NOMO-1 treated with DMSO at 0.1 percent for 48 hours (cell line): ENCODE measurements around the gene FRS2.

Experiments
- DNase-seq: peaks from one replicate; lab custom pipeline; 2025; ENCODE audit not compliant: unreplicated experiment; lab: John Stamatoyannopoulos, UW

FRS2 gene

DNA sequence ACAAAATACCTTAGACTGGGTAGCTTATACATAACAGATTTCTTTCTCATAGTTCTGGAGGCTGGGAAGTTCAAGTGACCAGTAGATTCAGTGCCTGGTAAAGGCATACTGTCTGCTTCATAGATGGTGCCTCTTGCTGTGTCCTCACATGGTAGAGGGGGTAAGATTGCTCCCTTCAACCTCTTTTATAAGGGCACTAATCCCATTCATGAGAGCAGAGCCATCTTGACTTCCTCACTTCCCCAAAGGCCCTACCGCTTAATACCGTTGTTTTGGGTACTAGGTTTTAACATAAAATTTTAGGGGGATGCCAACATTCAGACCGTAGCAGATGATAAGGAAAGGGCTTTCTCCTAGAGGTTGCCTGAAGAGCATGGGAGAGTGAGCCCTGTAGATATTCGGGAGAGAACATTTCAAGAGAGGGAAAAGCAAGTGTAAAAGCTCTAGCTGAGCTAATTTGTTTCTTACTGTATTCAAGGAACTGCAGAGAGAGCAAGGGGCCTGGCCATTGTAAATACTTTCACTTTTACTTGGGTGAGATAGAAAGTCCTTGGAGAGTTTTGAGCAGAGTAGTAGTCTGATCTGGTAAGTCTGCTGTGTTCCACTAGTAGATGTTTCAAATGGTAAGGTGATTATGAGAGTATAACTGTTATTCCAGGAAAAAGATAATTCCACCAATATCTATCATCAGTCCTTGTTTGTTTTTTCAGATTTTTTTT lies 27.3 kb downstream of the FRS2 start:
- peak; percentile 36 for DNase-seq

- no peak for DNase-seq
Measured at GRCh38 chr12:69500631-69501030, 30.4 kb downstream of the FRS2 start.

DNA sequence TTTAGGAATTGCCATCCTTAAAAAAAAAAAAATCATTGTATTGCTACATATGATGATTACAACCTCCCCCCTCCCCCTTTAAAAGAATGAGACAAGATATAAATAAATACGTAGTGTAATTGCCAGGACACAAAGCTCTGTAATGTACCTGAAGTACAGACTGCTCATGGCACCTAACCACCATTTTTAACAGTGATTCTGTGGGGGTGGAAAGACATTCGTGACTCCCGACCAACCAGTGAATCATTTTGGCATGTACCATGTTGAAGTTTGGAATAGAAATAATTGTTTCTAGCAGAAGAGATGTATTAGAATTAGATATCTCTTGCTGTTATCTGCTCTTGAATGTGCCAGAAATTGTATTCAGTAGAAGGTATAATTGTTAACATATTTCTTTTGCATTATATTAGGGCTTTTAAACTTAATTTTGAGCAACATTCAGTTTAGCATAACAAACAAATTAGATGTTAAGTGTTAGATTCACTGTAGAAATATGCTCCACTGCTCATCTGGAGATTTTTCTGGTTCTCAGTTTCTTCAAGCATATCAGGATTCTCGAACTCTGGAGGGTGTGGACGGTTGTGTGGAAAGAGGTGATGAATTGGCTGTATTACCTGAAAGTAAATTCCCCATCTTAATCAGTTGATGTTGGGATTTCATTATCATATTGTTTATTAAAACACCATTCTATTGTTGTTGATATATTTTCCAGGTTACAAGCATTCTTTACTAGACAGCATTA lies 31.1 kb downstream of the FRS2 start:
- no peak for DNase-seq

GRCh38 chr12:69502345-69503081 lies 32.3 kb downstream of the FRS2 start:
- DNase-seq, result no peak

DNA sequence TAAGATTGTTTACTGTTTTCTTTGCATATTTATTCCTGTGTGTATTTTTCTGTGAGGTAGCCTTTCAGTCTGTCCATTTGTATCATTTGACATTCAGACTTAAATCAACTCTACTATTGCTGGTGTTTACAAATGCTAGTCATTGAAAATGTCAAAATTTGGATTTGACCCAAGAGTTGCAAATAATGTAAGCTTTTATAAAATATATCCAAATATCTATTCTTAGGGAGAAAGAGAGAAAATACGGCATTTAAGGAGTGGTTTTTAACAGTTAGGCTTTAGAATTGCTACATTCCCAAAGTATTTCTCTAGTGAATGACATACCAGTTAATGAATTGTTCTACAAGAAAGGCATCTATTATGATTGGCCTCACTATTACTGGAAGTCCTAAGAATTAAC lies 37.9 kb downstream of the FRS2 start:
- DNase-seq, result no peak

- DNase-seq, result no peak
Measured at GRCh38 chr12:69508621-69509020, 38.4 kb downstream of the FRS2 start.

DNA sequence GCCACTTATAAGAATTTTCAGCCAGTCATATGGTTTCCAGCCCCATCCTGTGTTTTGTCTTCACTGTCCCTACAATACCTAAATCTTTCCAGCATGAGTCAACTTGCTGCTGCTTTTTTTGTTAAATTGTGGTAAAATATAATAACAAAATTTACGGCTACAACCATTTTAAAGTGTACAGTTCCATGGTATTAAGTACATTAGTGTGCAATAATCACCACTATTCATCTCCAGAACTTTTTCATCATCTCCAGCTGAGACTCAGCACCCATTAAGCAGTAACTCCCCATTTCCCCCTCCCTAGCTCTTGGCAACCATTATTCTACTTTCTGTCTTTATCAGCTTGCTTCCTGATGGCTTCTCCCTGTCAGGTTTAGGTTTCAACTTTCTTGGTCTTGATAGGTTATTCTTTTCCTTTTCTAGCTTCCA lies 39.1 kb downstream of the FRS2 start:
- DNase-seq, result no peak

DNA sequence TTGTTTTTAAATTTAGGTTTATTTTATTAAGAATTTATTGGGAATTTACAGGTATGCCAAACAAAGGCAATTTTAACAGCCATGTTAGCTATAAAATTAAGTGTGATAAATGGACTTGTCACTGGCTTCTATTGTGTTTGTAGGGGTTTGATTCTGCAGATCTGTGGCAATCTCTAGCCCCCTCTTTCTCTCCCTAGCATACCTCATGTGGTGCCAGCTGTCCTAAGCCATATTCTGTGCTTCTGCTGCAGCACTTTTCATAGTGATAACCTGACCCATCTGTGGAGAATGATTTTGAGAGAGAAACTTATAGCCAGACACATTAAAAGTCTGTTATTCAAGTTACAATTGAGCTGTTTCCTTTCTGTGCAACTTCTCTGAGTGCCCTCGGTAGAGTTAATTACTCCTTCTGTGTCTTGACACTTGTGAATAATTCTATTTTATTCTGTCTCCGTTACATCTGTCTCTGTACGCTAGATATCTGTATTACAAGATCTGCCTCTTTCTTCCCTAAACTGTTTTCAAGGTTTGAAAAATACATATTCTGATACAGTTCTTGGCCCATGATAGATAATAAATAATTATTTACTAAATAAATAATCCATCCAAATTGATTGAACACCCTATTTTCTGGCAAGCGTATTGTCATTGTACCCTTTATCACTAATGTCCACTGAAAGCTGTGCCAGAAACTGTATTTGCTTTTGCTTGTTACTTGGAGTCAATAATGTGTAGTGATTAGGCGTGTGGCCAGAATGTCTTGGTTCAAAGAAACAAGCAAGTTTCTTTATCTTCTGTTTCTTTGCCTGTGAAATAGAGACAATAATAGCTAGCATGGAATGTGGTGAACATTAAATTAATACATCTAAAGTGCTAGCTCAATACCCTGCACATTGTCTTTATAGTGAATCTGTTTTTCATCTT lies 40.0 kb downstream of the FRS2 start:
- no peak for DNase-seq

DNA sequence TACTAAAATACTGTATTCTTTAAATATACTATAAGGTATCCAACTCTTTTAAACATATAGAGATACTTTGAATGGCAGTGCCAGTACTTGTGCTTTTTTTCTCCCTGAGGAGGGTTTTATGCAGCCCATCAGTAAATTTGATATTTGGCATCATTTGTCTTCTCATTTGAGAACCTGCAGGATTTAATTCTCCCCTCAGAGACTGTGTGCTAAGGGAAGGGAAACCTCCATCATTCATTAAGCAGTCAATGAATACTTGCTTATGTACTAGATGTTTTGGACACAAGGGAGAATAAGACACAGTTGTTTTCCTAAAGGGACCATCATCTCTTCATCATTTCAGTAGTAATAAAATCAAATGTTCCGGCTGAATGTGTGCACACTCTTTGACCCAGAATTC lies 40.8 kb downstream of the FRS2 start:
- no peak for DNase-seq

DNA sequence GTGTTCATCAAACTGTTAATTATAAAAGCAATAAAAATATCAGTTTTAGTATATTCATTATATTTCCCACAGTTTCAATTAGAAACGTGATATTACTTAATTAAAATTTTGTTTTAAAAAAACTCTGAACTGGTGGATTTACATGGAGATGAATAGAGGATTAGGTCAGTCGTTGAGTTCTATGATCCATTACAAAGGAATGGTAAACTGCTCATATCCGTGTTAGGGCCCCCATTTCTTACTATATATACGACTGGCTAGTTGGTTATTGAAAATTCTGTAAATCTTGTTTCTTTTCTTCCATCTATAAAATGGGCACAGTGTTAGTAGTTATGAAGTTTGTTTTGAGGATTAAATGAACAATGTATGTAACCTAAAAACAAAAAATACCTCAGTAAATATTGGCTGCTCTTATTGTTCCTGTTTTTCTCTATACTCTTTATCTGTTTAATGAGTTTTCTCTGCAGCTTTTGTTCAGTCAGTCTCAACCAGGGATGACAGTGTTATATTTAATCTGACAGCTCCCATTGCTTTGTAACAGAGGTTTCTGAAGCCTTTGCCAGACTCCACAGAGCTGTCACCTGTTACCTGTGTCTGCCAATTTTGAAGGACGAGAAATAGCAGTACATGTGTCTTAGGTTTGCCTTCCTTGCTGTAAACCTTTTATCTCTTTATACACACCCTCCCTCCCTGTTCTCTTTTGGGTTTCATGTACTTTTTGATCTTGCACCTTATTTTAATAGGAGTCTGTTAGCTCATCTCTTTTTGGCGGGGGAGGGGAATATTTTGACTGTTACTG lies 41.5 kb downstream of the FRS2 start:
- DNase-seq, result no peak

DNA sequence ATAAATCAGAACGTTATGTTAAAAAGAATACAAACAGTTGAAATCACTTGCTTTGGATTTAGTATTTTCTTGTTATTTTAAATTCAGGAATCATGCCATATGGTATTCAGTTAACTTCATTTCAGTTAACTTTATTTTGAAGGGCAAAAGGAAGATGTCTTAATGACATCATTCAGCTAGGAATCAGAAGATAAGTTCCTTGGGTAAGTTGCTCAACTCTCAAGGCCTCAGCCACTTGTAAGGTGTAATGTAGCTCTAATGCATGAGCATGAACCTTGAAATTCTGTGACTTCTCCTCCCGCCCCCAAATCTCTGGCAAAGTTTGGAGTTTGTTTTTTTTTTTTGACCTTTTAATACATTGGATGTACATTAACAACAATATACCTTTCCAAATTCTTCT lies 42.6 kb downstream of the FRS2 start:
- no peak for DNase-seq

- no peak for DNase-seq
Measured at GRCh38 chr12:69513297-69513696, 43.1 kb downstream of the FRS2 start.

DNA sequence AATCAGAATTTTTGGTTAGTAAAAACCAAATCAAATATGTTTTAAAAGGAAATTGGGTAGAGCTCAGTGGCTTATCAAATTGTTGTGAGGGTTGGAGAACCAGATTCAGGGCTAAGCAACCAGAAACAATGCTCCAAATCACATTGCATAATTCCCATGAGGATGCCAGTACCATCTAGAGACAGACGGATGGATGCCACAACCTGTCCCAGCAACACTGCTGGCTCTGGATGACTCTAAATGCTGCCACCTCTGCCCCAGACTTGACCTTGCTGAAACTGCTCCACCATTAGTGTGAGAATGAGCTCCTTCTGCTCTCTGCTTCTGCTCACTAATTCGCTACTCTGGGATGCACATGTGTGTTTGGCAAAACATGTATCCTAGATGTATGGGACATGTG lies 43.9 kb downstream of the FRS2 start:
- no peak for DNase-seq

GRCh38 chr12:69514845-69515244 lies 44.7 kb downstream of the FRS2 start:
- no peak for DNase-seq

- DNase-seq, result no peak
Measured at GRCh38 chr12:69515394-69515930, 45.3 kb downstream of the FRS2 start.

GRCh38 chr12:69516950-69517349 lies 46.8 kb downstream of the FRS2 start:
- no peak for DNase-seq

DNA sequence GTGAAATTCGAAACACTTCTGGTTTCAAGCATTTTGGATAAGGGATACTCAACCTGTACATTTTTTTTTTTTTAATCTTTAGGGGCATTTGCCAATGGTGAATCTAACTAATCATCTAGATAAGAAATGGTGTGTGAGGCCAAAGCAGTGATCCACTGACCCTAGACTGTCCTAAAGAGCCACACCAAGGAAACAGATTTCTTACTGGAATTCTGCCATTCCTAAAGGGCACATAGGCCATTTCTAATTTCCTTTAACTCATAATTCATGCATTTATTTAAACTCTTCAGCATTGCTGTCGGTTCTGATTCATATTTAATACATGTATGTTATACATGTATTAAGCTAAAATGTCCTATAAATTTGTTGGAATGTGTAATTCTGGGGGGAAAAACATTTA lies 47.2 kb downstream of the FRS2 start:
- no peak for DNase-seq

DNA sequence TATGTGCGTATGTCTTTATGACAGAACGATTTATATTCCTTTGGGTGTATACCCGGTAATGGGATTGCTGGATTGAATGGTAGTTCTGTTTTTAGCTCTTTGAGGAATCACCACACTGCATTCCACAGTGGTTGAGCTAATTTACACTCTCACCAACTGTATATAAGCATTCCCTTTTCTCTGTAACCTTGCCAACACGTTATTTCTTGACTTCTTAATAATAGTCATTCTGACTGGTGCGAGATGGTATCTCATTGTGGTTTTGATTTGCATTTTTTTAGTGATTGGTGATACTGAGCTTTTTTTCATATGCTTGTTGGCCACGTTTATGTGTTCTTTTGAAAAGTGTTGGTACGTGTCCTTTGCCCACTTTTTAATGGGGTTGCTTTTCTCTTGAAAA lies 49.7 kb downstream of the FRS2 start:
- DNase-seq, result no peak

GRCh38 chr12:69523433-69524330 lies 53.5 kb downstream of the FRS2 start:
- DNase-seq, result no peak
